BLaER1 (cell line): Measurements from ENCODE around the gene PLCD3.

ENCODE experiments used
- H3K27ac ChIP-seq: shearing (Covaris generic); formaldehyde crosslinking; 2 replicates; pipeline ENCODE4 v1.8.1; 2022
- H3K27me3 ChIP-seq: shearing (Covaris generic); formaldehyde crosslinking; 2 replicates; pipeline ENCODE4 v1.8.1; 2022
- H3K36me3 ChIP-seq: shearing (Covaris generic); formaldehyde crosslinking; 2 replicates; pipeline ENCODE4 v1.8.1; 2022
- H3K4me1 ChIP-seq: shearing (Covaris generic); formaldehyde crosslinking; 2 replicates; pipeline ENCODE4 v1.8.1; 2022
- H3K4me2 ChIP-seq: shearing (Covaris generic); formaldehyde crosslinking; 2 replicates; pipeline ENCODE4 v1.8.1; 2022
- H3K4me3 ChIP-seq: shearing (Covaris generic); formaldehyde crosslinking; 2 replicates; pipeline ENCODE4 v1.8.1; 2022
- H3K9ac ChIP-seq: shearing (Covaris generic); formaldehyde crosslinking; 2 replicates; pipeline ENCODE4 v1.8.1; 2022
- H3K9me3 ChIP-seq: shearing (Covaris generic); formaldehyde crosslinking; 2 replicates; pipeline ENCODE4 v1.8.1; 2022
- H4K20me1 ChIP-seq: shearing (Covaris generic); formaldehyde crosslinking; 2 replicates; pipeline ENCODE4 v1.8.1; 2022
- Cebpa-rat ChIP-seq: shearing (Covaris generic); IDR thresholded peaks from 2 replicates; pipeline ENCODE4 v1.8.1; 2022

Gene PLCD3

DNA sequence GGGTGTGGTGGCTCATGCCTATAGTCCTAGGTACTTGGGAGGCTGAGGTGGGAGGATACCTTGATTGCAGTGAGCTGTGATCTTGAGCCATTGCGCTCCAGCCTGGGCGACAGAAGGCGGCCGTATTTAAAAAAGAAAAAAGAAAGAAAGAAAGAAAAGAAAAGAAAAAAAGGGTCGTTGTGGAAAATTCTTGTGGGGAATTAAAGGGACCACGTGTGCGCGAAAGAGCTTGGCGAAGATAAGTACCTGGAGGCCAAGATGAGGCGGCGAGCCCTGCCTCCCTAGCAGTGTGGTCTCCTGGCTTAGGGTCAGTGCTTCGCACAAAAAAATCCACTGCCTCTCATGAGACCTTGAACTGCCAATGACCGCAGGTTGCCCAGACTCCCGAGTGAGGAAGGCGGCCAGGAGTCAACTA is 71.9 kb downstream of the PLCD3 start:
- peak overlapping the region; percentile 90 for H3K9ac ChIP-seq
- H3K4me3 ChIP-seq, result peak overlapping the region; percentile 78
- H3K27ac ChIP-seq, result peak overlapping the region; percentile 91
- peak overlapping the region; percentile 81 for H3K4me2 ChIP-seq
- peaks cover 33% of the 10 kb centered on the region for H4K20me1 ChIP-seq
- no peak for TF ChIP-seq Cebpa-rat
- H3K9me3 ChIP-seq, result no peaks in the 10 kb centered on the region
- H3K4me1 ChIP-seq, result peaks cover 40% of the 10 kb centered on the region
- no peaks in the 10 kb centered on the region for H3K27me3 ChIP-seq
- H3K36me3 ChIP-seq, result peaks cover 17% of the 10 kb centered on the region; the same call in 1 of the 2 replicates
